Metanephros (tissue), 1 donor: ENCODE data around the gene NPY2R. TPM values are rescaled to one million over a fixed set of nuclear protein-coding genes. Genes with fewer than 3 reads are reported as not detected.

ENCODE experiments used
- total RNA-seq: library from RNA; depleted of rRNA; stranded (reverse); fragments of >200 nt; gene quantifications from one replicate; pipeline ENCODE4 v1.2.3, GENCODE V29; 2014

The NPY2R gene, protein sequence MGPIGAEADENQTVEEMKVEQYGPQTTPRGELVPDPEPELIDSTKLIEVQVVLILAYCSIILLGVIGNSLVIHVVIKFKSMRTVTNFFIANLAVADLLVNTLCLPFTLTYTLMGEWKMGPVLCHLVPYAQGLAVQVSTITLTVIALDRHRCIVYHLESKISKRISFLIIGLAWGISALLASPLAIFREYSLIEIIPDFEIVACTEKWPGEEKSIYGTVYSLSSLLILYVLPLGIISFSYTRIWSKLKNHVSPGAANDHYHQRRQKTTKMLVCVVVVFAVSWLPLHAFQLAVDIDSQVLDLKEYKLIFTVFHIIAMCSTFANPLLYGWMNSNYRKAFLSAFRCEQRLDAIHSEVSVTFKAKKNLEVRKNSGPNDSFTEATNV
- 0.23 TPM for total RNA-seq

DNA sequence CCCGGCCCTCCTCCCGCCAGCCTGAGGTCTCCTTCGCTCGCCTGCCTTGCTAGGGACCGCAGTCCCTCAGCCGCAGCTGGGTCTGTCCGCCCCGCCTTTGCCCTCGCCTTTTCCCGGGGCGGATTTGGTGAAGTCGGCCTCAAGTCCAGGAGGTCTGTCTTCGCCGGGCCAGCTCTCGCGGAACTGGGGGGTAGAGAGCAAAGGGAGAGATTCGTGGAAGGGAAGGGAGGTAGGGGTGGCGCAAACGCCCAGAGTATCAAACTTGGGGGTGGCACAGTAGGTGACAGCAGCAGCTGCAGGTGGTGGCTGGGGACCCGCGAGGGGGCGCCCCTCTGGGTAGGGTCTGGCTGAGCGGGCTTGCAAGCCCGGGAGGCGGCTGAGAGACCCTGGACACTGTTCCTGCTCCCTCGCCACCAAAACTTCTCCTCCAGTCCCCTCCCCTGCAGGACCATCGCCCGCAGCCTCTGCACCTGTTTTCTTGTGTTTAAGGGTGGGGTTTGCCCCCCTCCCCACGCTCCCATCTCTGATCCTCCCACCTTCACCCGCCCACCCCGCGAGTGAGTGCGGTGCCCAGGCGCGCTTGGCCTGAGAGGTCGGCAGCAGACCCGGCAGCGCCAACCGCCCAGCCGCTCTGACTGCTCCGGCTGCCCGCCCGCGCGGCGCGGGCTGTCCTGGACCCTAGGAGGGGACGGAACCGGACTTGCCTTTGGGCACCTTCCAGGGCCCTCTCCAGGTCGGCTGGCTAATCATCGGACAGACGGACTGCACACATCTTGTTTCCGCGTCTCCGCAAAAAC, at the start of gene NPY2R:
Gene NPY2R, plus strand, starts transcription at position 379 of the 797 bp plus-strand sequence. CDS start 5,304 bp downstream, outside the sequence.

Other genes starting within 250 kb of the NPY2R start
- gene MAP9, start 168.3 kb downstream of the NPY2R start, total RNA-seq: 17.0 TPM